ENCODE measurements around the gene UBE2J1.

DNA sequence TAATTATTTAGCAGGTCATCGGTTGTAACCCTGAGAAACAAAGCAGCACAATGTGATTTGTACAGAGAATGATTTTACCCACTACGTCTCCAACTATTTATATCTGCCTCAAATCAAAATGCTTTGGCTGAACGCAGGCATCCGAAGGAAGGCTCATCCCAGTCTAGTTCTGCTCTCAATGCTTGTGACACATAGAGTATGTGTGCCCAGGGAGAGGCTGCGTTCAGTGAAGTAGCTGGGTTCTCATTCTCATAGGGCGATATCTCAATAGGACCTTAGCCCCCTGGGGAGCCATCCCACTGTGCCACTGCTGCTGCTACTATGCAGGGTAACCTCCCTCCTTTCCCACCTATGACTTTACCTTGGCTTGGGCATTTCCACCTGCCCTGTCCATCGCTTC lies 37.8 kb downstream of the UBE2J1 start:
- TF ChIP-seq, protein P1, sequence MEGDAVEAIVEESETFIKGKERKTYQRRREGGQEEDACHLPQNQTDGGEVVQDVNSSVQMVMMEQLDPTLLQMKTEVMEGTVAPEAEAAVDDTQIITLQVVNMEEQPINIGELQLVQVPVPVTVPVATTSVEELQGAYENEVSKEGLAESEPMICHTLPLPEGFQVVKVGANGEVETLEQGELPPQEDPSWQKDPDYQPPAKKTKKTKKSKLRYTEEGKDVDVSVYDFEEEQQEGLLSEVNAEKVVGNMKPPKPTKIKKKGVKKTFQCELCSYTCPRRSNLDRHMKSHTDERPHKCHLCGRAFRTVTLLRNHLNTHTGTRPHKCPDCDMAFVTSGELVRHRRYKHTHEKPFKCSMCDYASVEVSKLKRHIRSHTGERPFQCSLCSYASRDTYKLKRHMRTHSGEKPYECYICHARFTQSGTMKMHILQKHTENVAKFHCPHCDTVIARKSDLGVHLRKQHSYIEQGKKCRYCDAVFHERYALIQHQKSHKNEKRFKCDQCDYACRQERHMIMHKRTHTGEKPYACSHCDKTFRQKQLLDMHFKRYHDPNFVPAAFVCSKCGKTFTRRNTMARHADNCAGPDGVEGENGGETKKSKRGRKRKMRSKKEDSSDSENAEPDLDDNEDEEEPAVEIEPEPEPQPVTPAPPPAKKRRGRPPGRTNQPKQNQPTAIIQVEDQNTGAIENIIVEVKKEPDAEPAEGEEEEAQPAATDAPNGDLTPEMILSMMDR (optimal IDR thresholded peaks at IDR 0.05 in 1 of 3, IDR thresholded peaks at IDR 0.05 in 1 of 3, conservative IDR thresholded peaks at IDR 0.05 in 1 of 3; ENCODE audit: extremely low read depth in 1 of 3, insufficient read depth in 2 of 3, low read length in 3 of 3) = no peak
- TF ChIP-seq EZH2 (IDR thresholded peaks at IDR 0.05; ENCODE audit: low read length) = no peak
